HEK293 (cell line): ENCODE results near the gene POLR2L.

Experiments used
- CTCF ChIA-PET: fragments of 350-600 bp; formaldehyde crosslinking; extraction: SDS; loops from one replicate; lab custom pipeline; 2021; ENCODE audit warnings: antibody characterized with exemption; lab: Yijun Ruan, JAX
- POLR2A ChIA-PET: fragments of 300-600 bp; formaldehyde crosslinking; extraction: SDS; loops from one replicate; lab custom pipeline; 2020; ENCODE audit warnings: antibody characterized with exemption, inconsistent platforms; lab: Yijun Ruan, JAX
- H3K27ac ChIP-seq: fragments of 200-500 bp; sonication (Bioruptor generic); 2 replicates; pipeline ENCODE4 v1.5.1; 2014; ENCODE audit warnings: low read depth, low read length, control low read depth, inconsistent platforms; ENCODE audit errors: extremely low read depth
- H3K36me3 ChIP-seq, 2 experiments: fragments of 200-500 bp in 1 of 2; sonication (Bioruptor generic) in 1 of 2; 1 replicate in 1 of 2; 2 replicates in 1 of 2; pipeline ENCODE4 v1.5.1; 2014 to 2017; ENCODE audit warnings: inconsistent platforms in 2 of 2, low read length in 2 of 2; ENCODE audit not compliant: control insufficient read depth in 2 of 2, insufficient read depth in 1 of 2
- H3K4me1 ChIP-seq: fragments of 200-500 bp; sonication (Bioruptor generic); 2 replicates; pipeline ENCODE4 v1.5.1; 2014; ENCODE audit warnings: mild to moderate bottlenecking, low read length, inconsistent platforms; ENCODE audit not compliant: control insufficient read depth, insufficient read depth
- H3K4me3 ChIP-seq: 2 replicates; pipeline ENCODE4 v1.5.1; 2011; ENCODE audit warnings: low read depth, mild to moderate bottlenecking, control low read depth, low read length, moderate library complexity
- H3K9me3 ChIP-seq: fragments of 200-500 bp; sonication (Bioruptor generic); 2 replicates; pipeline ENCODE4 v1.5.1; 2014; ENCODE audit warnings: low read depth, low read length, inconsistent platforms; ENCODE audit not compliant: control insufficient read depth, insufficient read depth
- CTCF ChIP-seq: fragments of 450-650 bp; formaldehyde crosslinking; IDR thresholded peaks from 2 replicates; pipeline ENCODE4 v1.5.1; 2016; ENCODE audit warnings: missing biosample characterization, missing genetic modification characterization
- GLIS1 ChIP-seq: fragments of 450-650 bp; formaldehyde crosslinking; IDR thresholded peaks from 2 replicates; pipeline ENCODE4 v1.5.1; 2016; ENCODE audit warnings: missing biosample characterization, missing genetic modification characterization
- HOXD13 ChIP-seq: sonication (generic); formaldehyde crosslinking; IDR thresholded peaks from 2 replicates; pipeline ENCODE4 v1.8.0; 2022; ENCODE audit warnings: missing genetic modification reagents, borderline replicate concordance
- IKZF3 ChIP-seq: fragments of 450-650 bp; IDR thresholded peaks from 2 replicates; pipeline ENCODE4 v1.5.0; 2018; ENCODE audit warnings: missing biosample characterization, mild to moderate bottlenecking, missing genetic modification characterization, moderate library complexity
- KLF1 ChIP-seq: fragments of 450-650 bp; formaldehyde crosslinking; IDR thresholded peaks from 2 replicates; pipeline ENCODE4 v1.5.1; 2016; ENCODE audit warnings: missing biosample characterization, missing genetic modification characterization
- PATZ1 ChIP-seq: fragments of 450-650 bp; formaldehyde crosslinking; IDR thresholded peaks from 2 replicates; pipeline ENCODE4 v1.5.1; 2016; ENCODE audit warnings: missing biosample characterization, missing genetic modification characterization
- PBX3 ChIP-seq: sonication (generic); formaldehyde crosslinking; IDR thresholded peaks from 2 replicates; pipeline ENCODE4 v1.8.1; 2022; ENCODE audit warnings: mild to moderate bottlenecking, moderate library complexity, missing genetic modification reagents
- RBAK ChIP-seq: fragments of 450-650 bp; formaldehyde crosslinking; IDR thresholded peaks from 2 replicates; pipeline ENCODE4 v1.5.1; 2016; ENCODE audit warnings: missing biosample characterization, missing genetic modification characterization
- SP2 ChIP-seq: fragments of 450-650 bp; formaldehyde crosslinking; IDR thresholded peaks from 2 replicates; pipeline ENCODE4 v1.5.1; 2016; ENCODE audit warnings: missing biosample characterization, missing genetic modification characterization
- WT1 ChIP-seq: fragments of 450-650 bp; formaldehyde crosslinking; IDR thresholded peaks from 2 replicates; pipeline ENCODE4 v1.5.1; 2016; ENCODE audit warnings: missing biosample characterization, missing genetic modification characterization
- ZBTB20 ChIP-seq: fragments of 450-650 bp; formaldehyde crosslinking; IDR thresholded peaks from 2 replicates; pipeline ENCODE4 v1.5.1; 2016; ENCODE audit warnings: missing biosample characterization, missing genetic modification characterization
- ZBTB8A ChIP-seq: fragments of 450-650 bp; formaldehyde crosslinking; IDR thresholded peaks from 2 replicates; pipeline ENCODE4 v1.5.1; 2016; ENCODE audit warnings: missing biosample characterization, missing genetic modification characterization
- ZFHX2 ChIP-seq: fragments of 450-650 bp; formaldehyde crosslinking; conservative IDR thresholded peaks from 2 replicates; pipeline ENCODE4 v1.5.1; 2016; ENCODE audit warnings: missing biosample characterization, missing genetic modification characterization
- ZIC2 ChIP-seq: fragments of 450-650 bp; formaldehyde crosslinking; IDR thresholded peaks from 2 replicates; pipeline ENCODE4 v1.5.1; 2016; ENCODE audit warnings: missing biosample characterization, missing genetic modification characterization
- ZNF112 ChIP-seq: fragments of 450-650 bp; formaldehyde crosslinking; IDR thresholded peaks from 2 replicates; pipeline ENCODE4 v1.5.0; 2017; ENCODE audit warnings: missing biosample characterization, missing genetic modification characterization
- ZNF121 ChIP-seq: fragments of 450-650 bp; formaldehyde crosslinking; IDR thresholded peaks from 2 replicates; pipeline ENCODE4 v1.5.1; 2016; ENCODE audit warnings: missing biosample characterization, missing genetic modification characterization
- ZNF19 ChIP-seq: fragments of 450-650 bp; formaldehyde crosslinking; IDR thresholded peaks from 2 replicates; pipeline ENCODE4; 2016; ENCODE audit warnings: missing biosample characterization, missing genetic modification characterization, low read depth
- ZNF214 ChIP-seq: fragments of 450-650 bp; formaldehyde crosslinking; IDR thresholded peaks from 2 replicates; pipeline ENCODE4 v1.5.1; 2017; ENCODE audit warnings: missing biosample characterization, mild to moderate bottlenecking, missing genetic modification characterization, borderline replicate concordance
- ZNF341 ChIP-seq: fragments of 450-650 bp; formaldehyde crosslinking; IDR thresholded peaks from 2 replicates; pipeline ENCODE4; 2016; ENCODE audit warnings: low read depth, missing biosample characterization, missing genetic modification characterization
- ZNF398 ChIP-seq: fragments of 450-650 bp; formaldehyde crosslinking; IDR thresholded peaks from 2 replicates; pipeline ENCODE4 v1.5.1; 2017; ENCODE audit warnings: missing biosample characterization, missing genetic modification characterization
- ZNF433 ChIP-seq: fragments of 450-650 bp; formaldehyde crosslinking; IDR thresholded peaks from 2 replicates; pipeline ENCODE4 v1.5.1; 2016; ENCODE audit warnings: missing biosample characterization, missing genetic modification characterization, low read depth
- ZNF600 ChIP-seq: fragments of 450-650 bp; formaldehyde crosslinking; IDR thresholded peaks from 2 replicates; pipeline ENCODE4 v1.5.1; 2016; ENCODE audit warnings: missing biosample characterization, missing genetic modification characterization
- ZNF645 ChIP-seq: fragments of 450-650 bp; formaldehyde crosslinking; IDR thresholded peaks from 2 replicates; pipeline ENCODE4; 2016; ENCODE audit warnings: missing biosample characterization, missing genetic modification characterization
- ZNF785 ChIP-seq: fragments of 450-650 bp; formaldehyde crosslinking; IDR thresholded peaks from 2 replicates; pipeline ENCODE4 v1.5.1; 2016; ENCODE audit warnings: missing biosample characterization, missing genetic modification characterization
- TF ChIP-seq, protein P1 (sequence below): fragments of 450-650 bp; formaldehyde crosslinking; IDR thresholded peaks from 2 replicates; pipeline ENCODE4 v1.5.1; 2016; ENCODE audit warnings: missing biosample characterization, missing genetic modification characterization, borderline replicate concordance

The POLR2L gene

GRCh38 chr11:859394-860131 is 17.2 kb upstream of the POLR2L start:
- ChIA-PET POLR2A (interaction anchor here (0.6 to 1.8 kb wide), 5 partner anchors 15 to 106 kb away, joined by 3 to 11 read pairs (median 3); partner anchors contain the start of gene TSPAN4), CTCF (interaction anchor here (0.5 to 1.6 kb wide), 3 partner anchors 12 to 228 kb away, joined by 3 to 5 read pairs (median 3); no protein-coding TSS in a partner anchor)
- Histone ChIP-seq H3K36me3 (no peaks in the 10 kb centered on the region), H3K27ac (no peak overlapping the region; the same call in 1 of the 2 replicates), H3K4me3 (no peak overlapping the region), H3K9me3 (no peaks in the 10 kb centered on the region), H3K4me1 (no peaks in the 10 kb centered on the region)
- TF ChIP-seq PATZ1 (peak; percentile 68), CTCF (tag by site-specific recombination) (0 out of 2 replicates have a peak, but pooled peaks have one; percentile 8), ZNF645 (tag by site-specific recombination) (no peak), ZNF600 (tag by site-specific recombination) (peak; percentile 93), ZBTB20 (tag by site-specific recombination) (peak; percentile 75), WT1 (tag by site-specific recombination) (0 out of 2 replicates have a peak, but pooled peaks have one; percentile 25), ZIC2 (tag by site-specific recombination) (peak; percentile 46; the same call in 1 of the 2 replicates), ZNF433 (tag by site-specific recombination) (no peak), ZNF121 (tag by site-specific recombination) (no peak), HOXD13 (CRISPR knock-in tag) (no peak), ZNF112 (tag by site-specific recombination) (no peak), ZBTB8A (peak; percentile 76), RBAK (no peak), IKZF3 (0 out of 2 replicates have a peak, but pooled peaks have one; percentile 10), SP2 (tag by site-specific recombination) (peak; percentile 54), GLIS1 (tag by site-specific recombination) (peak; percentile 92), PBX3 (no peak), ZNF785 (tag by site-specific recombination) (no peak), ZNF398 (tag by site-specific recombination) (0 out of 2 replicates have a peak, but pooled peaks have one; percentile 19), ZFHX2 (peak; percentile 17; the same call in 1 of the 2 replicates), ZNF341 (tag by site-specific recombination) (peak; percentile 86), KLF1 (tag by site-specific recombination) (peak; percentile 33; the same call in 1 of the 2 replicates), ZNF19 (tag by site-specific recombination) (no peak), ZNF214 (no peak)
- TF ChIP-seq, protein P1, sequence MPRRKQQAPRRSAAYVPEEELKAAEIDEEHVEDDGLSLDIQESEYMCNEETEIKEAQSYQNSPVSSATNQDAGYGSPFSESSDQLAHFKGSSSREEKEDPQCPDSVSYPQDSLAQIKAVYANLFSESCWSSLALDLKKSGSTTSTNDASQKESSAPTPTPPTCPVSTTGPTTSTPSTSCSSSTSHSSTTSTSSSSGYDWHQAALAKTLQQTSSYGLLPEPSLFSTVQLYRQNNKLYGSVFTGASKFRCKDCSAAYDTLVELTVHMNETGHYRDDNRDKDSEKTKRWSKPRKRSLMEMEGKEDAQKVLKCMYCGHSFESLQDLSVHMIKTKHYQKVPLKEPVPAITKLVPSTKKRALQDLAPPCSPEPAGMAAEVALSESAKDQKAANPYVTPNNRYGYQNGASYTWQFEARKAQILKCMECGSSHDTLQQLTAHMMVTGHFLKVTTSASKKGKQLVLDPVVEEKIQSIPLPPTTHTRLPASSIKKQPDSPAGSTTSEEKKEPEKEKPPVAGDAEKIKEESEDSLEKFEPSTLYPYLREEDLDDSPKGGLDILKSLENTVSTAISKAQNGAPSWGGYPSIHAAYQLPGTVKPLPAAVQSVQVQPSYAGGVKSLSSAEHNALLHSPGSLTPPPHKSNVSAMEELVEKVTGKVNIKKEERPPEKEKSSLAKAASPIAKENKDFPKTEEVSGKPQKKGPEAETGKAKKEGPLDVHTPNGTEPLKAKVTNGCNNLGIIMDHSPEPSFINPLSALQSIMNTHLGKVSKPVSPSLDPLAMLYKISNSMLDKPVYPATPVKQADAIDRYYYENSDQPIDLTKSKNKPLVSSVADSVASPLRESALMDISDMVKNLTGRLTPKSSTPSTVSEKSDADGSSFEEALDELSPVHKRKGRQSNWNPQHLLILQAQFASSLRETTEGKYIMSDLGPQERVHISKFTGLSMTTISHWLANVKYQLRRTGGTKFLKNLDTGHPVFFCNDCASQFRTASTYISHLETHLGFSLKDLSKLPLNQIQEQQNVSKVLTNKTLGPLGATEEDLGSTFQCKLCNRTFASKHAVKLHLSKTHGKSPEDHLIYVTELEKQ (tag by site-specific recombination) = no peak
